Activated CD4-positive, alpha-beta T cell treated with anti-CD3 and anti-CD28 coated beads, Interleukin-2, amount 50 U/mL, for 24 hours (primary cell): ENCODE results near the gene KCNIP2.

ENCODE experiments used
- DNase-seq, 2 donors: peaks; one replicate each; pipeline ENCODE4 v3.0.0-alpha.2; 2020; ENCODE audit warnings: low read depth in 1 of 2, low spot score in 1 of 2

The KCNIP2 gene

DNA sequence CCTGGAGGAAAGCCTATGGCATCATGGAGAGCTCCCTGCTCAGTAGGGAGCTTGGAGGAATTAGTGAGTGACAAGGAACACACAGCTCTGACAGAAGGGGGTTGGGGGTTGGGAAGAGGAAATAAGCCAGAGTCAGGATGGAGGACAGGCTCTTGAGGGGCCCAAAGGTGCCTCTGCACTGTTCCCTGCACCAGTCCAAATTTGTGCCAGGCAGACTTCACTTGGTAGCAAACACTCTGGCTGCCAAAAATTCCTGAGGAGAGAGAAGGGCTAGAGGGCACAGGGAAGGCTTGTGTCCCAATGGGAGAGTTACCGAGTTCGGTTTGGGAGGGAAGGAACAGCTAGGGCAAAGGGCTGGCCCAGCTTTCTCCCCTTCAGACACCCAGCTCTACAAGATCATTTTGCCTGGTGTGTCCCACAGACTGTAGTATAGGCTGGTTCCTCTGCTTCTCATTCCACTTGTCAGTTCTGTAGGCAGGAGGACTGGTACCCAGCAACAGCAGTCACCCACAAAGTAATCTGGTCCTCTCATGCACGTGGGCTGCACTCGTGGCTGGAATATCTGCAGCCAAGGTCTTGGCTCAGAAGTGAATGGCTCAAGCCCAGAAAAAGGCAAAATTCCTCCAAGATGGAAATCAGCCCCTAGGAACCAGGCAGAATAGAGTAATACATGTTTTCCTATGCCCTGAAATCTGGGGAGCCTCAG is 8.0 kb upstream of the KCNIP2 start:
- no peak for DNase-seq

DNA sequence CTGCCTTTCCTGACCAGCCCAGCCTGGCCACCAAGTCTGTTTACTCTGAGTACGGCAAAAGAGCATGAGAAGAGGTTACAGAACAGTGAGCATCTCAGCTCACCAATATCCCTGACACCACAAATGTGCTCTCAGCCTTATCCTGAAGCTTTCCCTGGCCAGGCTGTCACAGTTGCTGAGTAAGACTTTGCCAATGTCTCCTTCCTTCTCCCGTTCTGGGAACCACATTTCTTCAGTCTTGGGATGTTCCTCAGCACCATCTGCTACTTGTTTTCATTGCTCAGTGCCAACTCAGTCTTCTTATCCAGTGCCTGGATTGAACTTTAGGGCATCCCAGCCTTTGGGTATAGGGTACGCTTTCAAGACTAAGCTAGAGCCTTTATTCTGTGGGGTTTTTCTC is 7.1 kb upstream of the KCNIP2 start:
- DNase-seq: no peak

- no peak for DNase-seq
Observed at GRCh38 chr10:101848894-101849351, 5.3 kb upstream of the KCNIP2 start.

- no peak for DNase-seq
Observed at GRCh38 chr10:101848408-101848807, 4.8 kb upstream of the KCNIP2 start.

DNA sequence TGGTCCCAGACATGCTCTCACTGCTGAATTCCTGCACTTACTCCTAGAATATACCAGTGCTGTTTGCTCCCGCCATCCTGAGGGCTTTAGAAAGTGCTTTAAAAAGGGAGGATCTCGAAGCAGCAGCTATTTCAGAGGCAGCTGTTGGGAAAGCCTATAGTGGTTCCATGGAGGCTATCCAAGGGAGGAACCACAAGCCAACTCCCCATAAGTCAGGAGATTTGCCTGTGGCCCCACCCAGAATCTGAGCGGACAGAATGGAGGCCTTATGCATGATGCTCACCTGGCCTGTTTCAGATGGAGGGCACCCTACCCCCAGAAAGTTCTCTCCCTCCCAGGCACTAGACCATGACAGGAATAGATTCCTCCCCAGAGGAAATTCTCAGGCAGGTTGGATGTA is 2.3 kb upstream of the KCNIP2 start:
- DNase-seq: no peak

DNA sequence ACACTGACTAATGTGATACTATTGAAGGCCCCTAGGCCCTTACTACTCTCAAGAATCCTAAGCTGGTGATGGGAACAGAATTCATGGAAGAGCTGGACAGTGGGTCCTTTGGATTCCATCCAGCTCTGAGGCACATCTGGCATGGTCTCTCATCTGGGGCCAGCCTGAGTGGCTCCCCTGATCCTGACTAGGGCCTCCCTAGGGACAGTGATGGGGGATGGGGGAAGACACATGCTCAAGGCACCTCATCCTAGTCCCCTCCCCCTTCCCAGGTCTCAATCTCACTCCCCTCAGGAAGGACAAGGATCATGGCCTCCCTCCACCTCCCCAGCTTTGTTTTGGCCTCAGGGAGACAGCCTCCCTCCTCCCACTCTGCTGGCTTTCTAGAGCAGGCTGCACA is 1.8 kb downstream of the KCNIP2 start:
- no peak for DNase-seq

DNA sequence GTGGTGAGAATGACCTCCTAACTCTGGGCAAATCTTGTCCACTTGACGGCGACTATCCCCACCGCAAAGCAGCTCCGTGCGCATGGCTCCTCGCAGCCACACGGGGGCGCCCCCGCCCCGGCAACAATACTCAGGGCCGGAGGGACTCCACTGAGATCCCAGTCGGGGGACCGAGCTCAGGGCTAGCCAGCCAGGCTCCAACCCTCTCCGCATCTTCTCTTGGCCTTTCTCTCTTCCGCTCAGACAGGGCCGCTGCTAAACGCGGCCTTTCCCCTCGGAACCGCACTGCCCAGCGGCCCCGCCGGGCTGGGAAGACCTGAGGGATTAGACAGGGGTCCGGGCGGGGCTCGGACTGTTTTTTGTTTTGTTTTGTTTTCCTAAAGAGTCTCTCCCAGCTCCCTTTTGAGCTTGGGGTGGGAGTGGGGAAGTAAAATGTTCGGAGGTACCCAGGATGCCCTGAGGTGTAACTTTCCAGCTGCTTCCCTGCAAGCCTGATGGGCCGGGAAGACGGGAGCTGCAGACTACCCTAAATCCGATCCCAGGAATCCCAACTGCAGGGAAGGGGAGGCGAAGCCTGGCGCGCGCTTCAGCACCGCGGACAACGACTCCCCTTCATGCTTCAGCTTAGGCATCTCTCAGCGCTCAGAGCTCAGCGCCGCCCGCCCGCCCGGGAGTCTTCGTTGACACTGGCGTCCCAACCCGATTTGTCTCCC is 2.7 kb downstream of the KCNIP2 start:
- DNase-seq: peak; percentile 63 to 67

- DNase-seq: no peak
Observed at GRCh38 chr10:101840102-101840684, 3.4 kb downstream of the KCNIP2 start.

DNA sequence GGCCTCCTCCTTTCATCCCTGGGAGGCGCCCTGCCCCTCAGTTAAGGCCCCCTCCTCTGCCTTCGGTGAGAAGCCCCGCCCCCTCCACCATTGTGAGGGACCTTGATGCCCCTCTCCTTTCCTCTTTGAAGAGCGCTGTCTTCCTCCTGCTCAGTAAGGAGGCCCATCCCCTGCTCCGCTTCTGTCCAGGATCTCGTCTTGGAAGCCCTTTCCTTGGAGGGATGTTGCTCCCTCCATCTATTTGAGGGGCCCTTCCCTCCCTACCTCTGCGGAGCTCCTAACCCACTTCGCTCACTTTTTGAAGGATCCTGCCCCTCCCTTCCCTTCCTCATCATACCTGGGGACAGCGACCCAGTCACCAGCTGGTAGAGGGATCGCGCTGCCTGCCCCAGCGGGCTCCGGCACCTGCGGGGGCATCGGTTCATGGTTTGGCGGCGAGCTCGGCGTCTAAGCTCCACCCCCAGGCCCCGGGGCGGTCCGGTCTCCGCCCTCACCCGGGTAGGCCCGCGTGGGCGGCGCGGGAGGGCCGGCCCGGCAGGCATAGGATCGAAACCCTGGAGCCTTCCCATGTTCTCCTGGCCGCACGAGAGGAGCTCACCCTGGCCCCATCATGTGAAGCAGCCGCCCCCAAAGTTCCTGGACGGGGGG is 4.1 kb downstream of the KCNIP2 start:
- DNase-seq: no peak

- DNase-seq: no peak
Observed at GRCh38 chr10:101839002-101839401, 4.6 kb downstream of the KCNIP2 start.

- DNase-seq: no peak
Observed at GRCh38 chr10:101838416-101838970, 5.1 kb downstream of the KCNIP2 start.

DNA sequence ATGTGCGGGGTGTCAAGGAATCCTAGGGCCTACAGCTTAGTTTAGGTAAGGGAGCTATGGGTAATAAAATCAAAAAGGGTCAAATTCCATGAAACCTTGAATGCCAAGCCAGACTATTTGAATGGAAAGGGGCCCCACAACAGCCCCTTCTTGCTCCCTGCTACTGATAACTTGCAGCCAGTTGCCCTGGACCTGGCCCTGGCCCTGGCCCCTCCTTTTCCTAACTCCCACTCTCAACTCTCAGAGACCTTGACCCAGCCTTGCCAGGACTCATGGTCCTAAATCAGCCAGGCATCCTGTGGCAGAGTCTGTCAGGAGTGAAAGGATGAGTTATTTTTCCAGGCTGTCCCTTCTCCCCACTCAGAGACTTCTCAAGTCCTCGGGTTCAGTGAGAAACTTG is 5.9 kb downstream of the KCNIP2 start:
- DNase-seq: no peak

GRCh38 chr10:101835362-101835761 is 8.2 kb downstream of the KCNIP2 start:
- no peak for DNase-seq

DNA sequence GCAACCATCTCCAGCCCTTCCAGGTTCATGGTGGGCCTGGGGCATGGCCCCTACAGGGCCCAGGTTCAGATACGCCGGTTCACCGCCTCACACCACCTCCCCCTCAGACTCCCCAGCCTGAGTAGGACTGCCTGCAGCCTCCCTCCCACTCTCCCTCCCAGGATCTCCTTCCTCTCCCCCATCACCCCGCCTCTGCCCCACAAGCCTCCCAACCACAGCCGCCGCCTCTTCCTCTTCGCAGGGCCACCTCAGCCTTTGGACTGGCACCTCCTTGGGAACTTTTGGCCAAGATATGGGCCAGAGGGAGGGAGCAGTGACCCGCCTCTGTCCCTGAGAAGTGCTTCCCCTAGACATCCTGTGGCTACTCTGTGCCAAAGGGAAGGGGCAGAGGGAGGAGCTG is 9.3 kb downstream of the KCNIP2 start:
- DNase-seq: no peak

- DNase-seq: no peak
Observed at GRCh38 chr10:101833466-101833865, 10.1 kb downstream of the KCNIP2 start.

DNA sequence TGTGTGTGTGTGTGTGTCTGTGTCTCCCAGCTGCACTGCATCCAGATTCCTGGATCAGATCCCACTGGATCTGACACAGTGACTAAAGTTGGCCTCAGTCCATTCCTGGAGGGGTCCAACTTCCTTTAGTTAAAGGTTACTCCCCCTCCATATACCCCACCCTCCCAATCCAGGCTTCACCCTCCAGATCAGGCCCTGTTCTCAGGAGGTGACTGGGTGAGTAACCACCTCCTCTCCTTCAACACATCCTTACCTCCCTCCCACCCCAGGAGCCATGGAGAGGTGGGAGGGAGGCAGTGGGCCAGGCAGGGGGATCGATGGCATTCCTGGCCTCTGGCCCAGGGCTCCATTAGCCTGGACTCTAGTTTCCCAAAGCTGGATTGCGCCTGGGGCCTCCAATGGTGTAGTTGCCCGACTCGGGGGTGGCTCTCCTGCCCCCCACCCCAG is 11.3 kb downstream of the KCNIP2 start:
- DNase-seq: no peak

DNA sequence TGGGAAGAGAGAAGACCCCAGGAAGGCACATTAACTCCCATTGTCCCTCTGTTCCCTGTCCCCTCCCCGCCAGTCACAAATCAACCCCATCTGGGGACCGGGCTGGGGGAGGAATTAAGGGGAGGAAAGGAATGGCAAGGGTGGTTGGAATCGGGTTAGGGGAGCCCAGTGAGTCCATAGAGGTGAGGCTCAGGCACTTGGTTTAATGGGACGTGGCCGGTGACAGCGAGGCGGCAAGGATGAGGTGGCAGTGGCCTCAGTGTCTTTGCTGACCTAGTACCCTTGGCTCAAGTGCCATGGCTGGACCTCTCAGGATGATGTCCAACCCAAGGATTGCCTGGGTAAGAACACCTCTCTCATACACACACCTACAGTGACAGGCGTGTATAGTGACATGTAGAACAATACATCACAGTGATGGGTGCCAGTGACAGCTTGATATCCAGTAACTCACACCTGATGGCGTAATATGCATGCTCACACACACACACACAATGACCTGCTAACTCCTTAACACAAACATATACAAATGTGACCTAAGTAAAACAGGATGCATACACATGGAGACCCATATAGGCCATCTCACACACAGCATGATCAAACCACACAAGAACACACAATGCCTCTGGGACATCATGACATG is 12.3 kb downstream of the KCNIP2 start:
- no peak for DNase-seq

- peak; percentile 80 to 87 for DNase-seq
Observed at GRCh38 chr10:101830322-101831168, 13.1 kb downstream of the KCNIP2 start.

GRCh38 chr10:101829561-101830315 is 13.9 kb downstream of the KCNIP2 start:
- no peak for DNase-seq
